A673 (cell line): ENCODE results near the gene TMEM14C.

Experiments
- EZH2 ChIP-seq: fragments of 200-600 bp; sonication (generic); IDR thresholded peaks from 2 replicates; pipeline ENCODE4 v1.6.1; 2017; ENCODE audit warnings: borderline replicate concordance, low read depth, mild to moderate bottlenecking, mixed read lengths, antibody characterized with exemption, low read length; ENCODE audit not compliant: poor library complexity, severe bottlenecking
- TF ChIP-seq, protein P1 (sequence below): fragments of 300-800, 200-600 bp; sonication (generic); conservative IDR thresholded peaks from 2 replicates; pipeline ENCODE4 v1.5.1; 2017; ENCODE audit warnings: low read depth, mild to moderate bottlenecking, antibody characterized with exemption, low read length, moderate library complexity, mixed read lengths

DNA sequence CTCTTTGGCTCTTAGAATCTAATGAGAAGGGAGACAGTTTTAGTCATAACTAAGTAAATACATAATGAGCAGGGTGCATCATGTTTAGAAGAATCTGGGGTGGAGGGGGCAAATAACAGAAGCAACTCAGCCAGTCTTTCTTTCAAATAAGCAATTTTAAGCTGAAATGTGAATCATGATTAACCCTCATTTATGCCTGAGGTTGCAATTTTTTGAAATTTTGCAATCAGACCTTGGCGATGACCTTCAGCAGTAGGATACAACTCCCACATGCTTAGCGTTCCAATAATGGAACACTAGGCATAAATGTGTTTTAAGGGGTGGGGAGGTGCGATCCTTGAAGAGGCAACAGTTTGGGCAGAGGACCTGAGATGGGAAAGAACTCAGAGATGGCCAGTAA, 55.4 kb downstream of the TMEM14C start:
- TF ChIP-seq EZH2: no peak
- TF ChIP-seq, protein P1, sequence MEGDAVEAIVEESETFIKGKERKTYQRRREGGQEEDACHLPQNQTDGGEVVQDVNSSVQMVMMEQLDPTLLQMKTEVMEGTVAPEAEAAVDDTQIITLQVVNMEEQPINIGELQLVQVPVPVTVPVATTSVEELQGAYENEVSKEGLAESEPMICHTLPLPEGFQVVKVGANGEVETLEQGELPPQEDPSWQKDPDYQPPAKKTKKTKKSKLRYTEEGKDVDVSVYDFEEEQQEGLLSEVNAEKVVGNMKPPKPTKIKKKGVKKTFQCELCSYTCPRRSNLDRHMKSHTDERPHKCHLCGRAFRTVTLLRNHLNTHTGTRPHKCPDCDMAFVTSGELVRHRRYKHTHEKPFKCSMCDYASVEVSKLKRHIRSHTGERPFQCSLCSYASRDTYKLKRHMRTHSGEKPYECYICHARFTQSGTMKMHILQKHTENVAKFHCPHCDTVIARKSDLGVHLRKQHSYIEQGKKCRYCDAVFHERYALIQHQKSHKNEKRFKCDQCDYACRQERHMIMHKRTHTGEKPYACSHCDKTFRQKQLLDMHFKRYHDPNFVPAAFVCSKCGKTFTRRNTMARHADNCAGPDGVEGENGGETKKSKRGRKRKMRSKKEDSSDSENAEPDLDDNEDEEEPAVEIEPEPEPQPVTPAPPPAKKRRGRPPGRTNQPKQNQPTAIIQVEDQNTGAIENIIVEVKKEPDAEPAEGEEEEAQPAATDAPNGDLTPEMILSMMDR: no peak
